ENCODE data around the gene SLC6A13. TPM values are rescaled to one million over a fixed set of nuclear protein-coding genes. Genes with fewer than 3 reads are reported as not detected.
"Not testable (repeated sequence)": the region's sequence is repeated elsewhere in the genome, so short reads cannot be mapped to it uniquely, and the experiment has no call there.

SLC6A13 gene
- 91.6 TPM for total RNA-seq

DNA sequence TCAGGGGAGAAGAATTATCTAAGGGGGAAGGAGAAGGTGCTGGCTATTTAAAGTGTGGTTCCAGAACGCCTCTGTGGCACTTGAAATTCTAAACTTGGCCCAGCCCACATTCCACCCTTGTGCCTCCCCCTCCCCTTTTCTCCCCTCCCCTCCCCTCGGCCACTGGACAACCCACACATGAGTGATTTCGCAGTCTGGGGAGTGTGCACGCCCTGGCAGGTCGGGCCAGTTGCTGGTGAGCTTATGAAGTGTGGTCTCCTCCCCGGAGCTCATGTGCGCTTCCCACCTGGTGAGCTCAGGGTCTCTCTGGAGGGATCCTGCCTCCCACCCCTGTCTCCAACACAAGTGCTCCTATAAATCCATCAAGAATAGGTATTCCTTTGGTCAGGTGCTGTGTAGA, at the start of gene SLC6A13:
TSS of gene SLC6A13 (minus strand) at position 20 of the 400 bp plus-strand sequence. CDS start 2,784 bp downstream, outside the sequence.
- no peak for DNase-seq (ENCODE audit: low spot score)
- ATAC-seq: no peak

DNA sequence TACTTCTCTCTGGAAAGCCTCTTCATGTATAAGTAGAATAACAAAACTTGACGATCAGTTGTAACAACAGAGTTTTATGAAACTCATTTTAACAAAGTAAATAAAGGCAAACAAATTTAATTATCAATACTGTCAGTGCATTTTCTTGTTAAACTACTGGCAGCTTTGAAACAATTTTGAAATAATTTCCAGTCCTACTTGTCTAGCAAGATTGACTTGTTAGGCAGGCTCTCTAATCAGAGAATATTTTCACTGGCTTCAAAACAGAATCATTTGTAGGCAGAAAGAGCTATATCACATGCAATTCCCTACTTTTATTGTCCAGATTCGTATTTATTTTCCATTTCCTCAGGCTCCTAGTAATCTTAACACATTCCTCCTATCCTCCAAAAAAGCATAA, 45.9 kb upstream of the SLC6A13 start:
- DNase-seq (ENCODE audit: low spot score) (no peak), ATAC-seq (no peak)

- no peak for DNase-seq (ENCODE audit: low spot score)
- ATAC-seq: no peak
Observed at GRCh38 chr12:307406-307805, 44.8 kb upstream of the SLC6A13 start.

DNA sequence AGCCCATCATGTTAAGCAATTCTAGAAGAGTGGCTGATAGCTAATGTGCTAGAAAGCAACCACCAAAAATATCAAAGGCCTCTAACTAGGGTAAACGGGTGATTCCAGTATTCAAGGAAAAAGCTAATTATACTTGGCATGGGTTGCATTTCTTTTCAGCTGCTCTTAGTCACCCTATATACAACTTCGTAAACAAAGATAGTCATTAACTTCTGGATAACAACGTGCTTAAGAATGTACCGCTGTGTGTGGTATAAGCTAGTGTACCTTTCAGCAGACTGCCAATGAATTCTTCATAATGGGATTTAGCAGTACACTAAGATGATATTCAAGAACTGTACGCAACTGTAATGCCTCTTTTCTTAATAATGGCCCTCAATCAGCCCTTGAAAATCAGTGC, 42.2 kb upstream of the SLC6A13 start:
- ATAC-seq (no peak), DNase-seq (ENCODE audit: low spot score) (no peak)

- not testable (repeated sequence) for ATAC-seq; DNase-seq (ENCODE audit: low spot score)
Observed at GRCh38 chr12:302766-303165, 40.1 kb upstream of the SLC6A13 start.

DNA sequence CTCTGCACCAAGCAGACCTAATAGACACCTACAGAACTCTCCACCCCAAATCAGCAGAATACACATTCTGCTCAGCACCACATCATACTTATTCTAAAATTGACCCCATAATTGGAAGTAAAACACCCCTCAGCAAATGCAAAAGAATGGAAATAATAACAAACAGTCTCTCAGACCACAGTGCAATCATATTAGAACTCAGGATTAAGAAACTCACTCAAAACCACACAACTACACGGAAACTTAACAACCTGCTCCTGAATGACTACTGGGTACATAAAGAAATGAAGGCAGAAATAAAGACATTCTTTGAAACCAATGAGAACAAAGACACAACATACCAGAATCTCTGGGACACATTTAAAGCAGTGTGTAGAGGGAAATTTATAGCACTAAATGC, 37.5 kb upstream of the SLC6A13 start:
- not testable (repeated sequence) for DNase-seq (ENCODE audit: low spot score); ATAC-seq

- not testable (repeated sequence) for DNase-seq (ENCODE audit: low spot score); ATAC-seq
Observed at GRCh38 chr12:299511-299910, 36.9 kb upstream of the SLC6A13 start.

DNA sequence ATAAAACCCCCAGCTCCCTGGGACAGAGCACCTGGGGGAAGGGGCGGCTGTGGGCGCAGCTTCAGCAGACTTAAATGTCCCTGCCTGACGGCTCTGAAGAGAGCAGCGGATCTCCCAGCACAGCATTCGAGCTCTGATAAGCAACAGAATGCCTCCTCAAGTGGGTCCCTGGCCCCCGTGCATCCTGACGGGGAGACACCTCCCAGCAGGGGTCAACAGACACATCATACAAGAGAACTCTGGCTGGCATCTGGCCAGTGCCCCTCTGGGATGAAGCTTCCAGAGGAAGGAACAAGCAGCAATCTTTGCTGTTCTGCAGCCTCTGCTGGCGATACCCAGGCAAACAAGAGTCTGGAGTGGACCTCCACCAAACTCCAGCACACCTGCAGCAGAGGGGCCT, 35.4 kb upstream of the SLC6A13 start:
- DNase-seq (ENCODE audit: low spot score): not testable (repeated sequence)

DNA sequence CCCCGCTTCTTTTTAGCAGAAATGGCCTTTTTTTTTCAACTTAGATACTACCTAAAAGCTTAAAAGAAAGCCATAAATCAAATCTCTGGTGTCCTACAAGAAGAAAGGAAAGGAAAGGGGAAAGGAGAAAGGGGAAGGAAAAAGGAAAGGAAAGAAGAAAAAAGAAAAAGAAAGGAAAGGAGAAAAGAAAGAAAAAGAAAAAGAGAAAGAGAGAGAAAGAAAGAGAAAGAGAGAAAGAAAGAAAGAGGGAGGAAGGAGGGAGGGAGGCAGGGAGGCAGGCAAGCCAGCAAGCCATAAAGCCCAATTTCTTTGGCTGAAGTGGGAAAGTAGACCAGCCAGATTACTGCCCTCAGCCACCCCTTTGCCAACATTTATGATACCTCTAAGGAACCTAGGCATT, 32.5 kb upstream of the SLC6A13 start:
- ATAC-seq (no peak), DNase-seq (ENCODE audit: low spot score) (no peak)

More for the DNA sequence above, 35.4 kb upstream of the SLC6A13 start:
- not testable (repeated sequence) for ATAC-seq

DNA sequence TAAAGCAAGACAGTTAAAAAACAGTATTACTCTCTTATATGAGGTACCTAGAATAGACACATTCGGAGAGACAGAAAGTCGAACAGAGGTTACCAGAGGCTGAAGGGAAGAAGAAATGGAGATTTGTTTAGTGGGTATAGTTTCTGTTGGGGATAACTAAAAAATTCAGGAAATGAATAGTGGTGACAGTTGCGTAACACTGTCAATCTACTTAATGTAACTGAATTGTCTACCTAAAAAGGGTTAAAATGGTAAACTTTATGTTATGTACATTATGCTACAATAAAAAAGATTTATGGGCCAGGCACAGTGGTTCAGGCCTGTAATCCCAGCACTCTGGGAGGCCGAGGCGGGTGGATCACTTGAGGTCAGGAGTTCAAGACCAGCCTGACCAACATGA, 30.6 kb upstream of the SLC6A13 start:
- DNase-seq (ENCODE audit: low spot score) (no peak), ATAC-seq (no peak)

- no peak for DNase-seq (ENCODE audit: low spot score)
- ATAC-seq: no peak
Observed at GRCh38 chr12:292186-292585, 29.6 kb upstream of the SLC6A13 start.

GRCh38 chr12:291153-291723, 28.6 kb upstream of the SLC6A13 start:
- ATAC-seq: no peak
- no peak for DNase-seq (ENCODE audit: low spot score)

- ATAC-seq (peak; percentile 69), DNase-seq (ENCODE audit: low spot score) (no peak)
Observed at GRCh38 chr12:288687-289086, 26.1 kb upstream of the SLC6A13 start.

DNA sequence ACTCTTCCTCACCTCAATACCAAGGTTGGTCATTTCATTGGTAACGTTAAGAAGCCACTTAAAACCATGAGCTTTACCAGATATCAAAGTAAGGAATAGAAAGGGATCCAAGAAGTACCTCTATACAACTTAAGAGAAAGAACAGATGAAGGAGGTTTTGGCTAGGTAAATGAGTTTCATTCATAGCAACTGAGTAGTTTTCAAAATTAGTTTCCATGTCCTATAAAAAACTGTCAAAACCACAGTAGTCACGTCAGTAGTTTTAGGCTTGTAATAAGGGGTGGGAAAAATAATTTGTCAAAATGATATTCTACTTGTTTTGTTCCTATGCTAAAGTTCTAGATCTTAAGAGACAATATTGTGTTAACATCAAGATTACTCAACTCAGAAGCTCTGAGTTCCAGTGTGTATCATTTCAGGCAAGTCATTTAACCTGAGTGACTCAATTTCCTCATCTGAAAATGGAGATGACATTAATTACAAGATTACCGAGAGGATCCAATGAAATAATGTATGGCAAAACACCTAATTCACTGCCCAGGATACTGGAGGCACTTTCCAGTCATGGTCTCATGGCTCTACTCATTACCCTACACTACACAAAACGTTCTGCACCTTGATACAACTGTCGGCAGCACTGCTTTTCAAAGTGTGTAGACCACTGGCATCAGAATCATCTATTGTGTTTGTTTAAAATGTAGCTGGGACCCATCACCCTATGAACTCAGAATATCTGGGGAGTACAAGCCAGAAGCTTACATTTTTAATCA, 24.1 kb upstream of the SLC6A13 start:
- ATAC-seq (no peak), DNase-seq (ENCODE audit: low spot score) (no peak)

DNA sequence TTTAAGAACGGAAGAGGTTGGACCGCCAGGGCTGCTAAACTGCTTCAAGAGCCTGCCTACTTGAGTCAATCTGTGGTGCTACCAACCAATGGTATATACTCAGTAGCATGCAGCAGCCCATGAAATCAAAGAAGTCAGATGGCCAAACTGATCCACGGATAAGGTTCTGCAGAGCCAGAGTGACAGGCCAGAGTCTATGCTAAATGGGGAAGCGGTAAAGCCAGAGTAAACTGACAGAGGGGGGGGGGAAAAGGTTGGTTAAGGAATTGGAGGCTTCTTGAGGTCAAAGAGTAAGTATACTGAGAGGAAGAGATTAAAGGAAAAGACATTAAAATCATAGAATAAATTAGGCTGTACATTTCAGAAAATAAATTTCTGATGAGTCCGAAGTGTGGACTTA, 15.4 kb upstream of the SLC6A13 start:
- DNase-seq (ENCODE audit: low spot score) (no peak), ATAC-seq (no peak)

DNA sequence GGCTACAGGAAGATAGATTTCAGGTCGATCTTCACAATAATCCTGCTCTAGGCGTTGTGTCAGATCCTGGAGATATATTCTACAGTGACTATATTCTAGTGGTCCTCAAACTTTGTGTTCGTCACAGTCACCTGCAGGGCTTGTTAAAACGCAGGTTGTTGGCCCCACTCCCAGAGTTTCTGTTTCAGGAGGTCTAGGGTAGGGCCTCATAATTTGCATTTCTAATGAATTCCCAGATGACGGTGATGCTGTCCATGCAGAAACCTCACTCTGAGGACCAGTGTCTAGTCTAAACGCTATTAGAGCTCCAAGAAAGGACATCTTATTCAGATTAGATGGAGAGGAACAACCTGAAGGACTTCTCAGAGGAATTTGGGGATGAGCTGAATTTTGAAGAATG, 13.2 kb upstream of the SLC6A13 start:
- no peak for ATAC-seq

DNA sequence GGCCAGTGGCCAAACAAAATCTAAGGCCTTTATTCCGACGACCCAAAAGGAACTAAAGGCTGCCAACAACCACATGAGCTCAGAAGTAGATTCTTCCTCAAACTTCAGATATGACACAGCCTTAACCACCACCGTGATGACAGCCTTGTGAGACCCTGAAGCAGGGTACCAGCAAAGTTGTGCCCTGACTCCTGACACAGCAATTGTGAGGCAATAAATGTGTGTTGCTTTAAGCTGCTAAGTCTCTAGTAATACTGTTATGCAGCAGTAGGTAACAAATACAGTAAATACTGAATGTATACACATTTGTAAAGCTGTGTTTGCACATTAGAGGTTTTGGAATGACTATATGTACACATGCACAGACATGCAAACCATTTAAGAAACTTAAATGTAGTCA, 10.7 kb upstream of the SLC6A13 start:
- ATAC-seq: no peak

More for the DNA sequence above, 13.2 kb upstream of the SLC6A13 start:
- DNase-seq (ENCODE audit: low spot score): no peak

DNA sequence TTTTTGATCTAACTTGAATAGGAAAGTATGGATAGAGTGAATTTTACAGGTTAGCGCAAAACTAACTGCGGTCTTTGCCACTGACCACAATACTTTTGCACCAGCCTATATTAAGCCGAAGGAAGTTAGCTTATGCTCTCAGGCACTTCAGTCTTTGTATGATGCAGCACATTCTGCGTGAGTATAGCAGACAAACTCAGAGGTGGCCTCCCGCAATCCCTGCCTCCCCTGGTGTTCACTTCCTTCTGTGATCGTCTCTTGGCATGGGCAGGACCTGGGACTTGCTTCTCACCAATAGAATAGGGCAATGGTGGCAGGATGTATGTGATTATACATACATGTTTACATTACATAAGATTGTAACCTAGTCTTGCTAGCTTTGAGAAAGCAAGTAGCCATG, 10.3 kb upstream of the SLC6A13 start:
- no peak for ATAC-seq
- no peak for DNase-seq (ENCODE audit: low spot score)

More for the DNA sequence above, 10.7 kb upstream of the SLC6A13 start:
- DNase-seq (ENCODE audit: low spot score): no peak

DNA sequence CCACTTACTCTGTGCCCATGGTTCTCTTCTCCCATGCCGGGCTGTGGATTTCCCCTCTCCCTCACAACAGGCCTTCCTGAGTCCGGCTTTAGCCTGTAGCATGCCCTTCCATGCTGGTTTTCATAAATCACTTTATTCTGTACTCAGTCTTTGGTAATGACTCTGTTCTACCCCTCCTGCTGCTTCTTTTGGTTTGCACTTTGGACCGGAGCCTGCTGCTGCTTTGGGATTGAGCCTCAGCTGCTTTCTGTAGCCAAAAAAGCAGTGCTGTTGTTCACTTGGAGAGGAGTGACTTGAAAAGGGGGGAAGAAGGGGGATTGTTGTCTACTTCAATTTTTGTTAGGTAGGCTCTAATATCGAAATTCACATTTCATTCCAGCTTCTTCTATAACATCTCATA, 8.5 kb upstream of the SLC6A13 start:
- ATAC-seq (peak; percentile 77), DNase-seq (ENCODE audit: low spot score) (no peak)

GRCh38 chr12:269191-269590, 6.6 kb upstream of the SLC6A13 start:
- DNase-seq (ENCODE audit: low spot score) (no peak), ATAC-seq (no peak)

- ATAC-seq: peak; percentile 18
Observed at GRCh38 chr12:268483-268840, 5.8 kb upstream of the SLC6A13 start.

More at GRCh38 chr12:268483-268840, 5.8 kb upstream of the SLC6A13 start:
- no peak for DNase-seq (ENCODE audit: low spot score)

Data from left lobe of liver (tissue), 2 donors.